ENCODE measurements around the gene RNF123. TPM values are rescaled to one million over a fixed set of nuclear protein-coding genes. Genes with fewer than 3 reads are reported as not detected.
A peak's percentile ranks its signal among the peaks of the same experiment; 100 is the strongest.

RNF123 gene
- total RNA-seq, 1 donor from 2014 or later, result 49.9 TPM

- Mint-ChIP-seq H3K4me3 (peak within 1 kb of the TSS; percentile 95), H3K36me3 (no peaks in the 10 kb centered on the region), H3K9me3 (no peaks in the 10 kb centered on the region), H3K4me1 (ENCODE audit: unreplicated experiment) (peaks cover 20% of the 10 kb centered on the region), H3K27ac (peak within 1 kb of the TSS; percentile 98), H3K27me3 (no peaks in the 10 kb centered on the region)
- TF ChIP-seq CTCF (conservative IDR thresholded peaks at IDR 0.05), result peak; percentile 27
- peak; percentile 98 for DNase-seq (ENCODE audit: extremely low spot score, unreplicated experiment)
These were observed 15.5 kb upstream of the RNF123 start, which contains the start of gene APEH for GRCh38 chr3:49673715-49674496. APEH (plus strand) TSS chr3:49674351; CDS start chr3:49674402, 51 bp downstream.

GRCh38 chr3:49674497-49674983 is 14.8 kb upstream of the RNF123 start:
- H3K27me3 Mint-ChIP-seq, result no peaks in the 10 kb centered on the region
- peak overlapping the region; percentile 98 for H3K27ac Mint-ChIP-seq
- no peaks in the 10 kb centered on the region for H3K9me3 Mint-ChIP-seq
- DNase-seq (ENCODE audit: extremely low spot score, unreplicated experiment), result no peak
- H3K4me1 Mint-ChIP-seq (ENCODE audit: unreplicated experiment), result peaks cover 14% of the 10 kb centered on the region
- TF ChIP-seq CTCF (conservative IDR thresholded peaks at IDR 0.05), result no peak
- H3K4me3 Mint-ChIP-seq, result peak overlapping the region; percentile 95
- no peaks in the 10 kb centered on the region for H3K36me3 Mint-ChIP-seq

- Mint-ChIP-seq H3K9me3 (no peaks in the 10 kb centered on the region), H3K4me1 (ENCODE audit: unreplicated experiment) (peaks cover 11% of the 10 kb centered on the region), H3K36me3 (peaks cover 5% of the 10 kb centered on the region), H3K27ac (no peak overlapping the region), H3K27me3 (no peaks in the 10 kb centered on the region), H3K4me3 (no peak overlapping the region)
- no peak for TF ChIP-seq CTCF (conservative IDR thresholded peaks at IDR 0.05)
- DNase-seq (ENCODE audit: extremely low spot score, unreplicated experiment), result no peak
These were observed 13.4 kb upstream of the RNF123 start for GRCh38 chr3:49675912-49676311.

GRCh38 chr3:49680493-49681231 is 8.7 kb upstream of the RNF123 start:
- Mint-ChIP-seq H3K27ac (no peak overlapping the region), H3K27me3 (no peaks in the 10 kb centered on the region), H3K9me3 (no peaks in the 10 kb centered on the region), H3K4me3 (no peak overlapping the region), H3K36me3 (peaks cover 5% of the 10 kb centered on the region), H3K4me1 (ENCODE audit: unreplicated experiment) (no peaks in the 10 kb centered on the region)
- no peak for DNase-seq (ENCODE audit: extremely low spot score, unreplicated experiment)
- no peak for TF ChIP-seq CTCF (conservative IDR thresholded peaks at IDR 0.05)

- Mint-ChIP-seq H3K9me3 (no peaks in the 10 kb centered on the region), H3K4me1 (ENCODE audit: unreplicated experiment) (no peaks in the 10 kb centered on the region), H3K27ac (no peak overlapping the region), H3K4me3 (no peak overlapping the region), H3K27me3 (no peaks in the 10 kb centered on the region), H3K36me3 (peaks cover 5% of the 10 kb centered on the region)
- TF ChIP-seq CTCF (conservative IDR thresholded peaks at IDR 0.05), result no peak
- DNase-seq (ENCODE audit: extremely low spot score, unreplicated experiment), result no peak
These were observed 8.2 kb upstream of the RNF123 start for GRCh38 chr3:49681232-49681522.

All from type B pancreatic cell (in vitro differentiated cells).